GM19193 (cell line): ENCODE measurements around the gene LDLRAD4.

Experiments used
- POLR2A ChIP-seq: IDR thresholded peaks from 4 replicates; pipeline ENCODE4 v1.6.1; 2011; ENCODE audit not compliant: insufficient read depth, insufficient read length; ENCODE audit errors: extremely low read depth

LDLRAD4 gene

DNA sequence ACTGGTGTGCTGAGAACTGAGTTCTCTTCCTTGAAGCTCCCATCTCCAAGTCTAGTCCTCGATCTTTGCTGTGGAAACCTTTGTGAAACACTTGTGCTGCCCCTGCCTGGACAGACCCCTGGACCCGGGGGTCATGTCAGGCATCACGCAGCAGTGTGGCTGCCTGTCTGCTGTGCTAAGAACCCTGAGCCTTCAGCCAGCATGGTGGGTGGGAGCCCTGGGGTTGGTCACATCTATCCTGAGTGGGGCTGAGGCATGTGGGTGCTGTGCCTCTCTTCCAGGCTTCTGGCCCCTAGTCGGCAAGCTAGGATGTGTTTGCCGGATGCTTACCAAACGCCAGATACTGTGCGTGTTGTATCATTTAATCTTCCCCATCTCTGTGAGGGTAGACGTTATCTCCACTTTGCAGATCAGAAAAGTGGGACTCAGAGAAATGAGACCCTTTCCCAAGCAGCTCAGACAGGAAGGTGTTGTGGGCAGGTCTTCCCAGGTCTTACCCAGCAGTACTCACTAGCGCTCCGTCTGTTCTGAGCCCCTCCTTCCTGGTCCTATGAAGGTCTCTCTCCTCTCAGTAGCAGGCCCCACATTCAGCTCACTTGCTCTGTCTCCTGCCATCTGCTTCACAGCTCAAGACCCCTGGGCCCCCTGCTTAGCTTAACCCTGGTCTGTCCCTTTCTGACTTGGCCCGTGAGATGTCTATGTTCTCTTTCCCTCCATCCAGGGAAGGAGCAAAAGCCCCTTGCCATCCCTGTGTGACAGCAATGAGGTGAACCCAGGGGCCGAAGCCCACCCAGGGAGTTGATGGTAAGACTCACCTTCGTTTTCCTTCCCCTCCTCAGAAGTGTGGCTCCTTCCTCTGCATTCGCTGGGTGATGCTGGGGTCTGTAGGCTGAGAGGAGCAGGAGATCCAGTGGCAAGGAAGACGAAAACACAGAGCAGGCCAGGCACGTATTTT, 265.0 kb downstream of the LDLRAD4 start:
- no peak for TF ChIP-seq POLR2A

DNA sequence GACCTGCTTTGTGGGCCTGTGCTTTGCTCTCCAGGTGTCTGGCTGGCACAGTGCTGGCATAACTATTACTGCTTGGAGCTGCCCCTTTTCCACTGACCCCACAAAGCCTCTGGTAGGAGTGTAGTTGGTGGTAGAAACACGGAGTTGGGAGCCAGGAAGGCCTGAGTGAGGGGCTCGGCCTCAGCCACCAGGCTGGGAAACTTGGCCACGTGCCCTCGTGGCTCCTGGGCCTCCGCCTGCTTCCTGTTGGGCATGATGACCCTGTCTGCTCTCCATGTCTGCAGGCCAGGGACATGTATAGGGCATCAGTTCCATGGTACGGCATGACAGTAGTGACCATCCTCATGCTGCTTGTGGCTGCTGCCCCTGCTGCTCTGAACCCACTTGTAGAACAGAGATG, 266.6 kb downstream of the LDLRAD4 start:
- no peak for TF ChIP-seq POLR2A

DNA sequence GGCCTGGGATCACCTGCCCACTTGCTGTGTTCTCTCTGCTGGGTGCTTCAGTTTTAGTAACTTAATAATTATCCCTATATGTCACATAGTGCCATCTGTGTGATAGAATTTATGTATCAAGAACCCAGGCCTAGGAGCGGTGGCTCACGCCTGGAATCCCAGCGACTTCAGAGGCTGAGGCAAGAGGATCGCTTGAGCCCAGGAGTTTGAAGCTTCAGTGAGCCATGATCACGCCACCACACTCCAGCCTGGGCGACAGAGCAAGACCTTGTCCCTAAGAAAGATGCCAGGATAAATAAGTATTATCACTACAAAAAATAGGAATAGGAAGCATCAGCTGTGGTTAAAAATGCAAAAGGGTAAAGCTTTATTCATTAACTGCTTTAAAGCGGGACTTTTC, 267.0 kb downstream of the LDLRAD4 start:
- TF ChIP-seq POLR2A: no peak

DNA sequence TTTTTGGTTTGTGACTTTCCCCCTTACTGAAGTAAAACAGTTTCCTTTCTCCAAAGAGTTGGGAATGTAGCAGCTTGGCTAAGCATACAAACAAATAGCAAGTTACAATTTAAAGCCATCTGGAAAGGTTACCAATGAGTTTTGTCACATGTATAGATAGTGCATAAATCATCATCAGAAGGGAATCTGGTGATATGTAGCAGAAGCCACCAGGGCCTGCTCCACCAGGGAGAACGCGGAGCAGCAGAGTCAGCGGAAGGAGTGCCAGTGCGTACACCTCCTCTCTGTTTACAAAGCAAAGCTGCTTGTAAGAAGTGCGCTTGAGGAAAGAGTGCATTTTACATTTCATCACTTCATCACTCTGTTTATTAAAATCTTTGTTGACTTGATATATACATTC, 267.7 kb downstream of the LDLRAD4 start:
- no peak for TF ChIP-seq POLR2A

- TF ChIP-seq POLR2A: no peak
These were observed 268.1 kb downstream of the LDLRAD4 start for GRCh38 chr18:13486686-13487085.

DNA sequence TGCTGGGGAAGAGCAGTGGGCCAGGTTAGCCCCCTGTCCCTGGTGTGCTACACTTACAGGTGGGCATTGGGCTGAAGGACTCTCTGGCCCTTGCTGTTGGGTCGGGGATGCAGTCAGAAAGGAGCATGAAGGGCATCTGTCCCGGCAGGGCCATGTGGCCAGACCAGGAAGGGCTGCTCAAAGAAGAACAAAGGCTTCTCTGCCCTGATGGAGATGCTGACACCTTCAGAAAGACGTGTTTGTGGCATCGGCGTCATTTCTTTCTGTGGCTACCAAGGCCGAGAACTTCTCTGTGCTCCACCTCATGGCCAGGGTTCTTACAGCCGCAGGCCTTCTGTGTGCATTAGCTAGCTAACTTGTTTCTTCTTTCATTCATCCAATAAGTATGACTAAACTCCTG, 268.7 kb downstream of the LDLRAD4 start:
- TF ChIP-seq POLR2A: no peak

GRCh38 chr18:13488281-13488929, 269.8 kb downstream of the LDLRAD4 start:
- TF ChIP-seq POLR2A: no peak

- TF ChIP-seq POLR2A: no peak
These were observed 272.6 kb downstream of the LDLRAD4 start for GRCh38 chr18:13491138-13491537.

- no peak for TF ChIP-seq POLR2A
These were observed 273.8 kb downstream of the LDLRAD4 start for GRCh38 chr18:13492314-13492713.

DNA sequence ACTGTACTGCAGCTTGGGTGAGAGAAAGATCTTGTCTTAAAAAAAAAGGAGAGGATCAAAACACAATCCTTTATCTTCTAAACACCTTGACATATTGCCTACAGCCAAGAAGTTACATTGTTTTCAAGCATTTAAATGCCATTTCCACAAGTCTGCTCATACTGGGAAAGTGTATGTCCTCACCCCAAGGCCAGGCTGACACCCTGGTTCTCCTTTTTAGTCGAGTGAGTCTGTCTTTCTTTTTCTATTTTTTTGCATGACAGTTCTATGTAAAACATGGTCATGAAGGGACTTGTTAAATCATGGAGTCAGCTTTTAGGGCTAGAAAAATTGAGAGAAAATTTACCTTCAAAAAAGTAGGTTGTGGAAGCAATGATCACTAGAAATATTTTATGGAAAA, 274.5 kb downstream of the LDLRAD4 start:
- TF ChIP-seq POLR2A: no peak

DNA sequence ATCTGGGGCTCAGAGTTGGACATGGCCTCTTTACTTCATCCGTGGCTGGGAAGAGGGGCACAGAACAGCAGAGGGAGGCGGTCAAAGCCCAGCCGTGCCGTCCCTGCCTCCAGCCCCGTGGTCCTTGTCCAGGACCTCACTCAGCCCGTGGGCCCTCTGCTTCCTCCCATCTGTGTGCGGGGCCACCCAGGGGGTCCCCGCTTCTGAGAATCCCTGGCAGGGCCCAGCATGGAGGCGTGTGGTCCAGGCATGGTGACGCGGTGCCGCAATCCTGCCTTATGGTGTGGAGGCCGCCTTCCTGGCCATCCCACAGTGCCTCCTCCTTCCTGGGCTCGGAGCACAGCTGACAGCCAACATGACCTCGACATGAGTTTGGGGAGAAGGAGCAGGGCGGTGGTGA, 275.2 kb downstream of the LDLRAD4 start:
- no peak for TF ChIP-seq POLR2A

DNA sequence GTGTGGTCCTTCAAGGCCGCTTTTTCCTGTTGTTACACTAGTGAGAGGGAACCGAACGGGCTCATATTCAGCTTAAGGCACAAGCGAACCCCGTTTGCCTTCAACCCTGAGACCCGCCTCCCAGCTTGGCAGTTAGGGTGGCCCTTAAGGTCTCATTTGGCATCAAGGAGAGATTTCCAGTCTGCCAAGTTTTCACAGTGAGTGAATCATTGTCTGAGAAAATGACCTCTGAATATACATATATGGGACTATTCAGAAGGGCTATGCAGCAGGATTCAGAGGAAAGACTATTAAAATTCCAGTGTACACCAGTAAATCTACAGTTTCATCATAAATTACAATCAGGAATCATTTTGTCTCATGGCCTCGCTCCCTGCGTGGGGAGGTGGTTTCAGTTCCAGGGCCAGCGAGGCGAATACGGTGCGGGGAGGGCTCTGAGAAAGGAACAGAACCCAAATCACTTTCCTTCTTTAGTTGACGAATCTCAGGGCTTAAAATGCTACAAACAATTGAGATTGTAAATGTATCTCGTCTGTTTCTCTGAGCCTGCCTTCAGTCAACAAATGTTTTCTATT, 276.4 kb downstream of the LDLRAD4 start:
- TF ChIP-seq POLR2A: no peak

- no peak for TF ChIP-seq POLR2A
These were observed 277.4 kb downstream of the LDLRAD4 start for GRCh38 chr18:13495961-13496360.

- no peak for TF ChIP-seq POLR2A
These were observed 278.2 kb downstream of the LDLRAD4 start for GRCh38 chr18:13496691-13497281.

GRCh38 chr18:13499803-13500202, 281.2 kb downstream of the LDLRAD4 start:
- TF ChIP-seq POLR2A: no peak
